Measurements from ENCODE around the gene AFMID. TPM values are rescaled to one million over a fixed set of nuclear protein-coding genes. Genes with fewer than 3 reads are reported as not detected.
A peak's percentile ranks its signal among the peaks of the same experiment; 100 is the strongest.

Gene AFMID
- total and polyA plus RNA-seq, 9 of the 15 experiments (the other 6 are each of a cell fraction or from before 2014, with no cell fraction given): 62.1 to 188 (median 74.4) TPM

GRCh38 chr17:78256707-78257591, 69.8 kb downstream of the AFMID start (continued):
- TF ChIP-seq ELF4 (CRISPR knock-in tag; IDR thresholded peaks at IDR 0.05): 0 out of 2 replicates have a peak, but pooled peaks have one; percentile 41
- no peak for TF ChIP-seq E2F1 (CRISPR knock-in tag; IDR thresholded peaks at IDR 0.05)
- no peak for TF ChIP-seq TGIF2 (CRISPR knock-in tag; IDR thresholded peaks at IDR 0.05)
- TF ChIP-seq ZNF766 (CRISPR knock-in tag; conservative IDR thresholded peaks at IDR 0.05): 0 out of 2 replicates have a peak, but pooled peaks have one; percentile 1
- TF ChIP-seq ATF1 (CRISPR knock-in tag; IDR thresholded peaks at IDR 0.05): no peak
- no peak for TF ChIP-seq ATF1 (tag; IDR thresholded peaks at IDR 0.05)
- no peak for TF ChIP-seq POLR2H (tag; IDR thresholded peaks at IDR 0.05; ENCODE audit: low read depth)
- no peak for TF ChIP-seq SNRNP70 (optimal IDR thresholded peaks at IDR 0.05; ENCODE audit: low read depth, low read length)
- no peak for TF ChIP-seq MCM2 (IDR thresholded peaks at IDR 0.05; ENCODE audit: low read depth)
- peak; percentile 16 for TF ChIP-seq VEZF1 (CRISPR knock-in tag; IDR thresholded peaks at IDR 0.05)
- no peak for TF ChIP-seq SRSF9 (IDR thresholded peaks at IDR 0.05; ENCODE audit: borderline replicate concordance, low read depth, low read length)
- peak; percentile 30; the same call in 1 of the 2 replicates for TF ChIP-seq ZBTB7A (IDR thresholded peaks at IDR 0.05; ENCODE audit: borderline replicate concordance, control insufficient read depth, low read depth, low read length)
- TF ChIP-seq SP1 (CRISPR knock-in tag; IDR thresholded peaks at IDR 0.05): no peak
- TF ChIP-seq YY1 (IDR thresholded peaks at IDR 0.05; ENCODE audit: borderline replicate concordance in 1 of 3, control insufficient read depth in 1 of 3, extremely low read depth in 1 of 3, insufficient read depth in 3 of 3, insufficient read length in 1 of 3, insufficient replicate concordance in 2 of 3, low read depth in 1 of 3, low read length in 2 of 3): no peak
- no peak for TF ChIP-seq ZEB2 (IDR thresholded peaks at IDR 0.05)
- no peak; a peak in 1 of 4 replicates for TF ChIP-seq RCOR1 (IDR thresholded peaks at IDR 0.05; ENCODE audit: borderline replicate concordance in 1 of 2, low read depth in 2 of 2, low read length in 2 of 2)
- TF ChIP-seq ZNF395 (CRISPR knock-in tag; IDR thresholded peaks at IDR 0.05): peak; percentile 8; the same call in 1 of the 2 replicates
- peak; percentile 37 for TF ChIP-seq POLR2G (IDR thresholded peaks at IDR 0.05; ENCODE audit: low read depth, low read length)
- no peak for TF ChIP-seq ZNF175 (CRISPR knock-in tag; IDR thresholded peaks at IDR 0.05; ENCODE audit: low read depth)
- TF ChIP-seq HOXB6 (CRISPR knock-in tag; IDR thresholded peaks at IDR 0.05; ENCODE audit: borderline replicate concordance): no peak
- no peak for TF ChIP-seq ZBTB2 (IDR thresholded peaks at IDR 0.05)
